ENCODE results near the gene ANK3. TPM values are rescaled to one million over a fixed set of nuclear protein-coding genes. Genes with fewer than 3 reads are reported as not detected.

Gene ANK3
- total and polyA plus RNA-seq, 2 donors (not counting 3 experiments of a cell fraction or from before 2014, with no cell fraction given) = 0.88 to 8.5 TPM

DNA sequence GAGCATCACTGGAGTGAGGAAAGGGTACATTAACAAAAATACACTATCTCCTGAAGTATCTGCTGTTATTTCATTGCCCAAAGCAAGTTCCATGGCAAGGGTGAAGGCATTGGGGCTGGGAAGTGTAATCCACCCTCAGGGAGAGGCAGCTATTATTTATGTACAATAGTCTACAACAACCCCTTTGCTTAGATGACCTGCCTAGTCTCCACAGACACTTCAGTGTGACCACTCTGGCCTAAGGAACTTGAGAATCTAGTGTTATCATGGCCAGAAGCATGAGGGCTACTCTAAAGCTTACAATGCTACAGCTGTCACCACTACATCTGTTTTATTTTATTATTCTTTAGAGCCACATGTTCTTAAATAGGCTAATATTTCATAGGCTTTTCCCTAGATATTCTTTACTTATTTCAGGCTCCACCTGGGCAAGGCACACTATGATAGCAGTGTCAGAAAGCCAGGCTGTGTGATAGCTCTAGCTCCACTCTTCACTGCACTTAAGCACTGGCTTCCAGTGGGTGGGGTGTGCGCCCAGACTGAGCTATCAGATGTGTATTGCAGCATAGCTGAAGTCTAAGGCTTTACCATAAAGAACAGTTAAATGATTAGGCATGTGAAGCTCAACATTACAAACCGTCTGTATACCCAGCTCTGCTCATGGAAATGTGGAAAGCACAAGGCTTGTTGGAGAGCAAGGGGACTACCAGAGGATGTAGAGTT, 366.4 kb downstream of the ANK3 start:
- Histone ChIP-seq H3K4me3 (replicated peaks in 1 of 3; ENCODE audit: insufficient read depth in 1 of 3, low read depth in 1 of 3, low read length in 3 of 3) (no peak overlapping the region), H3K36me3 (ENCODE audit: control insufficient read depth in 2 of 2, extremely low read depth in 1 of 2, insufficient read depth in 2 of 2, low read length in 2 of 2) (no peaks in the 10 kb centered on the region), H3K9me3 (replicated peaks; ENCODE audit: control insufficient read depth, insufficient read depth, low read length) (no peaks in the 10 kb centered on the region), H3K4me1 (ENCODE audit: control insufficient read depth, extremely low read depth, insufficient read depth, low read length) (no peaks in the 10 kb centered on the region), H3K27me3 (ENCODE audit: control insufficient read depth in 2 of 2, insufficient read depth in 2 of 2, low read length in 2 of 2) (no peaks in the 10 kb centered on the region), H3K4me2 (ENCODE audit: insufficient read depth, low read length) (no peak overlapping the region), H4K20me1 (replicated peaks; ENCODE audit: control insufficient read depth, extremely low read depth, insufficient read depth, low read length) (no peaks in the 10 kb centered on the region), H3K79me2 (ENCODE audit: control insufficient read depth, insufficient read depth, low read length) (no peaks in the 10 kb centered on the region), H2AFZ (ENCODE audit: low read depth, low read length) (no peak overlapping the region), H3K27ac (ENCODE audit: insufficient read depth, low read depth, low read length) (no peak overlapping the region), H3K9me1 (replicated peaks; ENCODE audit: control insufficient read depth, extremely low read depth, insufficient read depth, low read length) (no peaks in the 10 kb centered on the region), H3K9ac (replicated peaks; ENCODE audit: extremely low read depth, insufficient read depth, low read length) (no peak overlapping the region)
- FAIRE-seq (no peak), DNase-seq (ENCODE audit: low read depth, low spot score) (no peak)
- dilution Hi-C loops (cut with MboI; ENCODE audit: extremely low pct_ligation_motif_present, low sequenced_read_pairs) = no loop called here
- ChIA-PET POLR2A (no interaction called here), CTCF (no interaction called here)
- intact Hi-C loops (cut with micrococcal nuclease) = no loop called here
- no peak for TF ChIP-seq JUN (IDR thresholded peaks at IDR 0.05; ENCODE audit: borderline replicate concordance, insufficient read depth, insufficient read length, low read depth)
- no peak for TF ChIP-seq CTCF (IDR thresholded peaks at IDR 0.05; ENCODE audit: extremely low read depth in 1 of 2, insufficient read depth in 1 of 2, low read depth in 1 of 2, low read length in 2 of 2)
- TF ChIP-seq EZH2 (IDR thresholded peaks at IDR 0.05; ENCODE audit: borderline replicate concordance, low read depth, low read length, severe bottlenecking) = no peak
- no peak for TF ChIP-seq MYC (IDR thresholded peaks at IDR 0.05; ENCODE audit: low read depth, low read length)
- no peak for TF ChIP-seq FOS (IDR thresholded peaks at IDR 0.05; ENCODE audit: borderline replicate concordance, insufficient read depth, low read length)
- no peak for TF ChIP-seq MAX (IDR thresholded peaks at IDR 0.05; ENCODE audit: insufficient read depth, insufficient read length)
- no peak for TF ChIP-seq GATA2 (IDR thresholded peaks at IDR 0.05; ENCODE audit: insufficient read depth, insufficient read length, low read depth, low read length)
- no TSS peak for BruUV-seq (replicated peaks)
